ENCODE results near the gene CCT7. TPM values are rescaled to one million over a fixed set of nuclear protein-coding genes. Genes with fewer than 3 reads are reported as not detected.

Gene CCT7
- total and polyA plus RNA-seq, 2 donors (not counting 3 experiments of a cell fraction or from before 2014, with no cell fraction given): 343 to 362 TPM

- FAIRE-seq (no peak), DNase-seq (ENCODE audit: low read depth, low spot score) (no peak)
- Histone ChIP-seq H3K27me3 (ENCODE audit: control insufficient read depth in 2 of 2, insufficient read depth in 2 of 2, low read length in 2 of 2) (peaks cover 47 to 66% of the 10 kb centered on the region in 2 experiments), H3K9me3 (replicated peaks; ENCODE audit: control insufficient read depth, insufficient read depth, low read length) (no peaks in the 10 kb centered on the region), H3K4me2 (ENCODE audit: insufficient read depth, low read length) (no peak overlapping the region), H3K9me1 (replicated peaks; ENCODE audit: control insufficient read depth, extremely low read depth, insufficient read depth, low read length) (no peaks in the 10 kb centered on the region), H3K4me1 (ENCODE audit: control insufficient read depth, extremely low read depth, insufficient read depth, low read length) (no peaks in the 10 kb centered on the region), H3K79me2 (ENCODE audit: control insufficient read depth, insufficient read depth, low read length) (no peaks in the 10 kb centered on the region), H3K9ac (replicated peaks; ENCODE audit: extremely low read depth, insufficient read depth, low read length) (no peak overlapping the region), H3K4me3 (replicated peaks in 1 of 3; ENCODE audit: insufficient read depth in 1 of 3, low read depth in 1 of 3, low read length in 3 of 3) (no peak overlapping the region), H4K20me1 (replicated peaks; ENCODE audit: control insufficient read depth, extremely low read depth, insufficient read depth, low read length) (no peaks in the 10 kb centered on the region), H3K27ac (ENCODE audit: insufficient read depth, low read depth, low read length) (no peak overlapping the region), H2AFZ (ENCODE audit: low read depth, low read length) (no peak overlapping the region), H3K36me3 (ENCODE audit: control insufficient read depth in 2 of 2, extremely low read depth in 1 of 2, insufficient read depth in 2 of 2, low read length in 2 of 2) (no peaks in the 10 kb centered on the region)
- CTCF ChIA-PET: no interaction called here
- POLR2A ChIA-PET: no interaction called here
- intact Hi-C loops (cut with micrococcal nuclease): no loop called here
- peak; percentile 6 for TF ChIP-seq EZH2 (IDR thresholded peaks at IDR 0.05; ENCODE audit: borderline replicate concordance, low read depth, low read length, severe bottlenecking)
- no peak for TF ChIP-seq JUN (IDR thresholded peaks at IDR 0.05; ENCODE audit: borderline replicate concordance, insufficient read depth, insufficient read length, low read depth)
- no peak for TF ChIP-seq POLR2A (IDR thresholded peaks at IDR 0.05; ENCODE audit: low read depth, low read length)
- dilution Hi-C loops (cut with MboI; ENCODE audit: extremely low pct_ligation_motif_present, low sequenced_read_pairs): no loop called here
- no TSS peak for BruUV-seq (replicated peaks)
These were observed 61.8 kb downstream of the CCT7 start for GRCh38 chr2:73295751-73296400.

GRCh38 chr2:73297151-73297559 is 63.0 kb downstream of the CCT7 start:
- no peak overlapping the region for H3K9ac ChIP-seq (replicated peaks; ENCODE audit: extremely low read depth, insufficient read depth, low read length)
- H3K36me3 ChIP-seq (ENCODE audit: control insufficient read depth in 2 of 2, extremely low read depth in 1 of 2, insufficient read depth in 2 of 2, low read length in 2 of 2): no peaks in the 10 kb centered on the region
- no peak overlapping the region for H3K27ac ChIP-seq (ENCODE audit: insufficient read depth, low read depth, low read length)
- no peaks in the 10 kb centered on the region for H3K9me3 ChIP-seq (replicated peaks; ENCODE audit: control insufficient read depth, insufficient read depth, low read length)
- H4K20me1 ChIP-seq (replicated peaks; ENCODE audit: control insufficient read depth, extremely low read depth, insufficient read depth, low read length): no peaks in the 10 kb centered on the region
- FAIRE-seq (no peak), DNase-seq (ENCODE audit: low read depth, low spot score) (no peak)
- CTCF ChIA-PET: no interaction called here
- dilution Hi-C loops (cut with MboI; ENCODE audit: extremely low pct_ligation_motif_present, low sequenced_read_pairs): no loop called here
- peaks cover 42 to 54% of the 10 kb centered on the region in 2 experiments for H3K27me3 ChIP-seq (ENCODE audit: control insufficient read depth in 2 of 2, insufficient read depth in 2 of 2, low read length in 2 of 2)
- BruUV-seq (replicated peaks): no TSS peak
- TF ChIP-seq MYC (IDR thresholded peaks at IDR 0.05; ENCODE audit: low read depth, low read length) (no peak), POLR2A (IDR thresholded peaks at IDR 0.05; ENCODE audit: low read depth, low read length) (no peak), EZH2 (IDR thresholded peaks at IDR 0.05; ENCODE audit: borderline replicate concordance, low read depth, low read length, severe bottlenecking) (no peak), POLR2AphosphoS5 (IDR thresholded peaks at IDR 0.05; ENCODE audit: insufficient read depth, low read depth, low read length) (no peak), FOS (IDR thresholded peaks at IDR 0.05; ENCODE audit: borderline replicate concordance, insufficient read depth, low read length) (no peak), GATA2 (IDR thresholded peaks at IDR 0.05; ENCODE audit: insufficient read depth, insufficient read length, low read depth, low read length) (no peak), JUN (IDR thresholded peaks at IDR 0.05; ENCODE audit: borderline replicate concordance, insufficient read depth, insufficient read length, low read depth) (no peak)
- TF ChIP-seq, protein P1, sequence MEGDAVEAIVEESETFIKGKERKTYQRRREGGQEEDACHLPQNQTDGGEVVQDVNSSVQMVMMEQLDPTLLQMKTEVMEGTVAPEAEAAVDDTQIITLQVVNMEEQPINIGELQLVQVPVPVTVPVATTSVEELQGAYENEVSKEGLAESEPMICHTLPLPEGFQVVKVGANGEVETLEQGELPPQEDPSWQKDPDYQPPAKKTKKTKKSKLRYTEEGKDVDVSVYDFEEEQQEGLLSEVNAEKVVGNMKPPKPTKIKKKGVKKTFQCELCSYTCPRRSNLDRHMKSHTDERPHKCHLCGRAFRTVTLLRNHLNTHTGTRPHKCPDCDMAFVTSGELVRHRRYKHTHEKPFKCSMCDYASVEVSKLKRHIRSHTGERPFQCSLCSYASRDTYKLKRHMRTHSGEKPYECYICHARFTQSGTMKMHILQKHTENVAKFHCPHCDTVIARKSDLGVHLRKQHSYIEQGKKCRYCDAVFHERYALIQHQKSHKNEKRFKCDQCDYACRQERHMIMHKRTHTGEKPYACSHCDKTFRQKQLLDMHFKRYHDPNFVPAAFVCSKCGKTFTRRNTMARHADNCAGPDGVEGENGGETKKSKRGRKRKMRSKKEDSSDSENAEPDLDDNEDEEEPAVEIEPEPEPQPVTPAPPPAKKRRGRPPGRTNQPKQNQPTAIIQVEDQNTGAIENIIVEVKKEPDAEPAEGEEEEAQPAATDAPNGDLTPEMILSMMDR (IDR thresholded peaks at IDR 0.05; ENCODE audit: extremely low read depth in 1 of 2, insufficient read depth in 1 of 2, low read depth in 1 of 2, low read length in 2 of 2): no peak
- TF ChIP-seq, protein P2, sequence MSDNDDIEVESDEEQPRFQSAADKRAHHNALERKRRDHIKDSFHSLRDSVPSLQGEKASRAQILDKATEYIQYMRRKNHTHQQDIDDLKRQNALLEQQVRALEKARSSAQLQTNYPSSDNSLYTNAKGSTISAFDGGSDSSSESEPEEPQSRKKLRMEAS (IDR thresholded peaks at IDR 0.05; ENCODE audit: insufficient read depth, insufficient read length): no peak
- H3K79me2 ChIP-seq (ENCODE audit: control insufficient read depth, insufficient read depth, low read length): no peaks in the 10 kb centered on the region
- H3K4me2 ChIP-seq (ENCODE audit: insufficient read depth, low read length): no peak overlapping the region
- intact Hi-C loops (cut with micrococcal nuclease): no loop called here
- H3K4me1 ChIP-seq (ENCODE audit: control insufficient read depth, extremely low read depth, insufficient read depth, low read length): no peaks in the 10 kb centered on the region
- H3K9me1 ChIP-seq (replicated peaks; ENCODE audit: control insufficient read depth, extremely low read depth, insufficient read depth, low read length): no peaks in the 10 kb centered on the region
- no peak overlapping the region for H3K4me3 ChIP-seq (replicated peaks in 1 of 3; ENCODE audit: insufficient read depth in 1 of 3, low read depth in 1 of 3, low read length in 3 of 3)
- H2AFZ ChIP-seq (ENCODE audit: low read depth, low read length): no peak overlapping the region
- POLR2A ChIA-PET: no interaction called here

Measured in endothelial cell of umbilical vein (primary cell).